Measurements from ENCODE around the gene DPH6.
"Not testable (repeated sequence)": the region's sequence is repeated elsewhere in the genome, so short reads cannot be mapped to it uniquely, and the experiment has no call there.

DPH6 gene

GRCh38 chr15:35330048-35330695, 215.8 kb downstream of the DPH6 start:
- DNase-seq (ENCODE audit: low spot score) (no peak), FAIRE-seq (no peak)

GRCh38 chr15:35329521-35329961, 216.4 kb downstream of the DPH6 start:
- FAIRE-seq (no peak), DNase-seq (ENCODE audit: low spot score) (no peak)

- DNase-seq (ENCODE audit: low spot score); FAIRE-seq: not testable (repeated sequence)
Observed at GRCh38 chr15:35328836-35329235, 217.1 kb downstream of the DPH6 start.

- DNase-seq (ENCODE audit: low spot score) (no peak), FAIRE-seq (no peak)
Observed at GRCh38 chr15:35327789-35328188, 218.2 kb downstream of the DPH6 start.

- no peak for DNase-seq (ENCODE audit: low spot score)
- no peak for FAIRE-seq
Observed at GRCh38 chr15:35325374-35325941, 220.5 kb downstream of the DPH6 start.

- FAIRE-seq: no peak
Observed at GRCh38 chr15:35323141-35323540, 222.8 kb downstream of the DPH6 start.

GRCh38 chr15:35321926-35322325, 224.0 kb downstream of the DPH6 start:
- no peak for DNase-seq (ENCODE audit: low spot score)
- FAIRE-seq: no peak

More at GRCh38 chr15:35323141-35323540, 222.8 kb downstream of the DPH6 start:
- no peak for DNase-seq (ENCODE audit: low spot score)

- FAIRE-seq (no peak), DNase-seq (ENCODE audit: low spot score) (no peak)
Observed at GRCh38 chr15:35320911-35321310, 225.1 kb downstream of the DPH6 start.
